Right lobe of liver (tissue), 4 donors: ENCODE data around the gene NEIL3.

Experiments used
- POLR2A ChIP-seq: fragments of 450-650 bp; IDR thresholded peaks from one replicate; pipeline ENCODE4 v1.6.1; 2017; ENCODE audit warnings: antibody characterized with exemption, mild to moderate bottlenecking
- TF ChIP-seq, protein P1 (sequence below), 4 donors: fragments of 200-600 bp in 3 of 4; fragments of 450-650 bp in 1 of 4; IDR thresholded peaks; one replicate each; pipeline versions ENCODE4 v1.5.1 to v1.8.0; 2016 to 2022; ENCODE audit warnings: antibody characterized with exemption in 4 of 4, mild to moderate bottlenecking in 2 of 4
- donor health status: DM: no; HTN: no; CAD: no.
- donor health status: DM: no; HTN: no; CAD: no.
- donor health status: DM: no; HTN: yes; CAD: no.

- TF ChIP-seq, protein P1, sequence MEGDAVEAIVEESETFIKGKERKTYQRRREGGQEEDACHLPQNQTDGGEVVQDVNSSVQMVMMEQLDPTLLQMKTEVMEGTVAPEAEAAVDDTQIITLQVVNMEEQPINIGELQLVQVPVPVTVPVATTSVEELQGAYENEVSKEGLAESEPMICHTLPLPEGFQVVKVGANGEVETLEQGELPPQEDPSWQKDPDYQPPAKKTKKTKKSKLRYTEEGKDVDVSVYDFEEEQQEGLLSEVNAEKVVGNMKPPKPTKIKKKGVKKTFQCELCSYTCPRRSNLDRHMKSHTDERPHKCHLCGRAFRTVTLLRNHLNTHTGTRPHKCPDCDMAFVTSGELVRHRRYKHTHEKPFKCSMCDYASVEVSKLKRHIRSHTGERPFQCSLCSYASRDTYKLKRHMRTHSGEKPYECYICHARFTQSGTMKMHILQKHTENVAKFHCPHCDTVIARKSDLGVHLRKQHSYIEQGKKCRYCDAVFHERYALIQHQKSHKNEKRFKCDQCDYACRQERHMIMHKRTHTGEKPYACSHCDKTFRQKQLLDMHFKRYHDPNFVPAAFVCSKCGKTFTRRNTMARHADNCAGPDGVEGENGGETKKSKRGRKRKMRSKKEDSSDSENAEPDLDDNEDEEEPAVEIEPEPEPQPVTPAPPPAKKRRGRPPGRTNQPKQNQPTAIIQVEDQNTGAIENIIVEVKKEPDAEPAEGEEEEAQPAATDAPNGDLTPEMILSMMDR (IDR thresholded peaks at IDR 0.05), result no peak
- no peak for TF ChIP-seq POLR2A
Measured at GRCh38 chr4:177401658-177402273, 92.1 kb downstream of the NEIL3 start.
